K562 (cell line): ENCODE data around the gene GIGYF2.

Experiments used
- FOXK2 ChIP-seq, 2 experiments: fragments of 450-650 bp; IDR thresholded peaks in 1 of 2; conservative IDR thresholded peaks in 1 of 2; 2 replicates each; pipeline ENCODE4 v1.6.1; 2016; ENCODE audit warnings: low read depth in 2 of 2, mild to moderate bottlenecking in 1 of 2
- JUN ChIP-seq, 2 experiments: sonication (generic) in 1 of 2; formaldehyde crosslinking in 1 of 2; IDR thresholded peaks; 2 replicates each; pipeline versions ENCODE4 v1.6.1 to v1.8.0; 2012 to 2022; ENCODE audit warnings: borderline replicate concordance in 2 of 2, mild to moderate bottlenecking in 2 of 2, improper control_type of control experiment in 1 of 2, low read depth in 1 of 2, low read length in 1 of 2, missing genetic modification reagents in 1 of 2
- TAF1 ChIP-seq: IDR thresholded peaks from 2 replicates; pipeline ENCODE4 v1.6.1; 2011; ENCODE audit warnings: mild to moderate bottlenecking, low read length, moderate library complexity; ENCODE audit not compliant: insufficient read depth, control insufficient read depth, severe bottlenecking; ENCODE audit errors: extremely low read depth

- TF ChIP-seq JUN (IDR thresholded peaks at IDR 0.05; ENCODE audit: borderline replicate concordance, low read depth, low read length): no peak
- no peak for TF ChIP-seq JUN (CRISPR knock-in tag; IDR thresholded peaks at IDR 0.05; ENCODE audit: borderline replicate concordance)
- TF ChIP-seq TAF1: no peak
- TF ChIP-seq FOXK2 (conservative IDR thresholded peaks at IDR 0.05 in 1 of 2, IDR thresholded peaks at IDR 0.05 in 1 of 2; ENCODE audit: low read depth in 2 of 2): no peak
These were observed 179.2 kb downstream of the GIGYF2 start for GRCh38 chr2:232876161-232876977.
